K562 treated with DMSO at 1 percent for 48 hours (cell line): Measurements from ENCODE around the gene CPHXL. TPM values are rescaled to one million over a fixed set of nuclear protein-coding genes. Genes with fewer than 3 reads are reported as not detected.

Source experiments
- total RNA-seq: library from RNA; unstranded; fragments of 300-600 nt; gene quantifications from 2 replicates; pipeline ENCODE4 v1.2.3, GENCODE V29; 2022; ENCODE audit warnings: low replicate concordance; ENCODE audit errors: extremely low read depth

Gene CPHXL
- total RNA-seq: not detected in 2 replicates

GRCh38 chr16:75726390-75726789 is at the start of gene CPHXL:
CPHXL (minus strand) TSS chr16:75726490; CDS start chr16:75726442, 48 bp downstream.

GRCh38 chr16:75701361-75701760 is 24.9 kb downstream of the CPHXL start, which contains the start of gene DUXB:
DUXB (minus strand) TSS chr16:75701461; CDS start chr16:75701418, 43 bp downstream.

GRCh38 chr16:75676909-75677308 is 49.4 kb downstream of the CPHXL start, which contains the start of gene CPHXL2:
CPHXL2 (minus strand) TSS chr16:75677009; CDS start chr16:75676999, 10 bp downstream.

Other genes starting within 250 kb of the CPHXL start
- not detected in 2 replicates for gene CHST6, start 231.0 kb downstream of the CPHXL start, total RNA-seq
- gene CHST5, start 190.4 kb downstream of the CPHXL start, total RNA-seq: not detected in 2 replicates
- gene TMEM231, start 170.2 kb downstream of the CPHXL start, total RNA-seq: not detected in 2 replicates
- not detected in 2 replicates for gene GABARAPL2, start 160.1 kb downstream of the CPHXL start, total RNA-seq
- not detected in 2 replicates for gene ADAT1, start 103.2 kb downstream of the CPHXL start, total RNA-seq
- not detected in 2 replicates for gene KARS1, start 78.8 kb downstream of the CPHXL start, total RNA-seq
- not detected in 2 replicates for gene TERF2IP, start 78.7 kb downstream of the CPHXL start, total RNA-seq
- not detected in 2 replicates for gene CPHXL2, start 49.5 kb downstream of the CPHXL start, total RNA-seq
- not detected in 2 replicates for gene DUXB, start 25.0 kb downstream of the CPHXL start, total RNA-seq